Bone marrow (tissue), 2 donors: ENCODE results near the gene AATK.

Experiments
- DNase-seq, 2 donors: peaks; one replicate each; lab custom pipeline; 2025; lab: John Stamatoyannopoulos, UW

AATK gene

DNA sequence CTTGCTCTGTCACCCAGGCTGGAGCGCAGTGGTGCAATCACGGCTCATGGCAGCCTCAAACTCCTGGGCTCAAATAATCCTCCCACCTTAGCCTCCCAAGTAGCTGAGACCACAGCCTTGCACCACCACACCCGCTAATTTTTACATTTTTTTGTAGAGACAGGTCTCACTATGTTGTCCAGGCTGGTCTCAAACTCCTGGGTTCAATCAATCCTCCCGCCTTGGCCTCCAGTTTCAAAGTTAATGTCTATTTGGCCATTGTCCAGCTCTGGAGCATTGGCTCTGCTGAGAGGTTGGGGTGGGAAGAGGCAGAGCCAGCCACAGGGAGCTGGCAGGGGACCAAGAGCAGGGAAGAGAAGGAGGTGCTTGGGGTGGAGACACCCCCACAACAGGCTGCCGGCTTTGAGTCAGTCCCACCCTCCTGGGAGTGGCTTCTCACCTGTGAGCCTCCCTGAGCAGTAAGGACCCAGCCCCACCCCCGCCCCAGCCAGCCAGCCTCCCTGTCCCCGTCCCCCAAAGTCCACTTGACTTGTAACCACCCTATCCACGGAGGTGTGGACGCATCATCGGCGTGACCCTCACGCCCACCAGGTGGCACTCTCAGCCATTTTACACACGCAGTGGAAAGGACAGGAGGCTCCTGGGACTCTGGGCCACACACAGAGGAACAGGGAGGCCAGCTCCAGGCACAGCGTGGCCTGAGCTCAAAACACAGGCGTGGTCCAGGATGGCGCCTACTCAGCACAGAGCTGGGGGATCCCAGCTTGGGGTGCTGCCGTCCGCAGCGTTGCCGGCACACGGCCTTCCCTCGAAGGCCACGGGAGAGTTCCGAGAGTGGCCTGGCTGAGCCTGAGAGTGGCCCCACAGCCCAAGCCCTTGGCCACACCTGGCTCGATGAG, 23.5 kb downstream of the AATK start:
- peak; percentile 30 to 56 for DNase-seq

DNA sequence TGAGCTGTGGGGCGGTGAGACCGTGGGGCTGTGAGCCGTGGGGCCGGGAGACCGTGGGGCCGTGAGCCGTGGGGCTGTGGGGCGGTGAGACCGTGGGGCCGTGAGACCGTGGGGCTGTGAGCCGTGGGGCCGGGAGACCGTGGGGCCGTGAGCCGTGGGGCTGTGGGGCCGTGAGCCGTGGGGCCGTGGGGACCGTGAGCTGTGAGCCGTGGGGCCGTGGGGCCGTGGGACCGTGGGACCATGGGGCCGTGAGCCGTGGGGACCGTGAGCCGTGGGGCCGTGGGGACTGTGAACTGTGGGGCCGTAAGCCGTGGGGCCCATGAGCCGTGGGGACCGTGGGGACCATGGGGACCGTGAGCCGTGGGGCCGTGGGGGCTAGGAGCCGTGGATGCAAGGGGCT, 25.3 kb downstream of the AATK start:
- no peak for DNase-seq

DNA sequence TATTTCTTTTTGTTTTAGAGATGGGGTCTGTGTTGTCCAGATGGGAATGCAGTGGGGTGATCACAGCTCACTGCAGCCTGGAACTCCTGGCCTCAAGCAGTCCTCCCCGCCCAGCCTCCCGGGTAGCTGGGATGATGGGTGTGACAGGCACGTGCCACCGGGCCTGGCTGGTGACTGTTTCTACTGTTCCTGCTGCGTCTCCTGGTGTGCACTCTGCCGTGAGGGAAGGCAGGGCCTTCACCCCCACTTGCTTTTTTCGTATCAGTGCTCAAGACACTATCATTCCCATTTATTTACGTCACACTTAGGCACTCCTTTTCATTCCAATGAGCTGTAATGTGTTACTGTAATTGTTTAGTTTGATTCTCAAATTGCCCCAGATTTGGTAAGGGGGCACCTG, 26.0 kb downstream of the AATK start:
- DNase-seq, result no peak

DNA sequence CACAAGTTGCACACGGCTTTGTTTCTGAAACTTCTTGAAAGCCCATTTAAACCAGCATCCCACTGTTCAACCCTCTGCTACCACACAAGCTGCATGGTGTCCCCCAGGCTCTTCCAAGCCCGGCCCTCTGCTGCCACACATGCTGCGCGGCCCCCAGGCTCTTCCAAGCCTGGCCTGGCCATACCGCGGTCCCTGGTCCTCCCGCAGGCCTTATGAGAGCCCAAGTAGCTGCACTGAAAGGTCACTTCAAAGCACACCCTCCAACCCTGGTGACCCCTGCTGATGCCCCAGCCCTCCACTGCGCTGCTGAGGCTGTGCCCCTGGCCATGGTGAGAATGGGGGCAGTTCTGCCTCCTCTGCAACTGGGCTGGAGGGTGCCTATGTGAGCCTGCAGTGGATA, 26.6 kb downstream of the AATK start:
- DNase-seq, result no peak

DNA sequence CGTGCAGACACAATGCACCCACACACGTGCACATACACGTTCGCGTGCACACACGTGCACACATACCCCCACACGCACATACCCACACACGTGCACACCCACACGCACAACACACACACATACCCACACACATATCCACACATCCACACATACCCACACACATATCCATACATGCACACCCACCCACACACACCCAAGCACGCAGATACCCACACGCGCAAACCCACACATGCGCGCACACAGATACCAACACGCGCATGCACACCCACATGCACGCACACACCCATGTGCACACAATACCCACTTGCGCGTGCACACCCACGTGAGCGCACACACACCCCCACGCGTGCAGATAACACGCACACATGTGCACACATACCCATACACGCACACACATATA, 27.5 kb downstream of the AATK start:
- no peak for DNase-seq

DNA sequence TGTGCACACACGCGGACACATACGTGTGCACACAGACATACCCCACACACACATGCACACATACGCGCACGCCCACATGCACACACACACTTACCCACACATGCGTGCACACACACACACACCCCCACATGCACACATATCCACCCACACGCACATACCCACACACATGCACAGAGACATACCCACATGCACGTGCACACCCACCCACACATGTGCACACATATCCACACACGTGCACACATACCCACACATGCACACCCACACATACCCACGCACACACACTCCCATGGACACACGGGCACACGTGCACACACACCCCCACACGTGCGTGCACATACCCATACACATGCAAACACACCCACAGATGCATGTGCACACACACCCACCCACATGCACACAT, 27.9 kb downstream of the AATK start:
- DNase-seq, result no peak

DNA sequence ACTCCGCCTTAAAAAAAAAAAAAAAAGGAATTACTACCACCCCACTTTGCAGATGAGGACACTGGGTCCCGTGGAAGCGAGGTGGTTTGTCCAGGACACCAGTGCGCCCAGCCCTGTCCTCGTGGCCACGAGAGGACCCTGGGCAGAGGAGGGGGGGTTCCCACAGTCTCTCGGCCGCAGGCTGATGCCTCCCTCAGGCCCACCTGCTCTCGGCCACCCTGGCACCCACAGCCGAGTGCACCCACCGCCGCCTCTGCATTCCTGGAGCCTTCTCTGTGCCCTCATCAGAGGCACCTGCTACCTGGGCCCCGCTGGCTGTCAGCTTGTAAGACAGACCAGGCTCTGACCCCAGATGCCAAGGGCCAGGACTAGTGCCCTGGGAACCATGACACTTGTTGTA, 28.8 kb downstream of the AATK start:
- DNase-seq, result no peak

DNA sequence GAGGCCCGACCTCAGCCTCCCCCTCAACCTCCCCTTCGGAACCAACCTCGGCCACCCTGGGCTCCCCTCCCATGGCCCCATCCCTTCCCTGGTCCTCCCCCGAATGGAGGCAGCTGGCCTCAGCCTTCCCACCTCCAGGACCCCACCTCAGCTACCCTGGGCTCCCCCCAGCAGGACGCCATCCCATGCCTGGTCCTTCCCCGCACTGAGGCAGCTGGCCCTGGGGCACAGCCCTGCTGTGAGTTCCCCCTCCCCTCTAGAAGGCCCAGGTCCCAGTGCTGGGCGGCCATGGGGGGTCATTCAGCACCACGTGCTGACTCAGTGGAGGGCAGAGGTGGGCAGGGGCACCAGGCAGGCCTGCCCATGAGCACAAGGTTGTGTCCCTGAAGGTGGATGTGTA, 29.7 kb downstream of the AATK start:
- DNase-seq, result no peak

DNA sequence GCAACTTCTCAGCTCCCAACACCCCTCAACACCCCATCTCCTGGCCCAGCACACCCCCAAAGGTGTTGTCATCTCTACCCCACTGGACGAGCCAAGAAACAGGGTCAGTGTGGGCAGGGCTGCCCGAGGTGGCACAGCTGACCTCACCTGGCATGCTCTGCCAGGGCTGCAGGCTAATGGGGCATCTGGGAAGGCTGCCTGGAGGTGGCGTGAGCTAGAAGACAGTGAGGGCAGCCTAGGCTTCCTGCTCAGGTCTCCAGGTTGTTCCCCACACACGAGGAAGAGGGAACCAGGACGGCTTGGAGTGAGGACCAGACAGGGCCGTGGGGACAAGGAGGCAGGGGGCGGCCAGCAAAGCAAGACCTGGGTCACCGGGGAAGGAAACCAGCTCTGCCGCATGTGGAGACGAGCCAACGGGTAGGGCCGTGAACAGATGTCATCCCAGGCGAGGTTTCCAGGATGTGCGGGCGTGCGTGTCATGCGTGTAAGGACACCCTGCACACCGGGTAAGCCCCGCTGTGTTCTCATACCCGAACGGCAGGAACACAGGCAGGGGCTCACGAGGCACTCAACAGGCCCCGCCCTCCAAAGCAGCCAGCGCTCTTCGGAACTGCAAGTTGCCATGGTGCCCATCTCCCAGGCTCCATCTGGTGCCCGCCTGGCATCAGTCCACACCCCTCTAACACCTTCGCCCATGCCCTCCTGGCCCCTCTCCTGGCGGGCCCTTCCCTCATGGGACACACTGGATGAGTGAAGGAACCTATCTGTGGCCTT, 30.3 kb downstream of the AATK start:
- DNase-seq, result no peak

DNA sequence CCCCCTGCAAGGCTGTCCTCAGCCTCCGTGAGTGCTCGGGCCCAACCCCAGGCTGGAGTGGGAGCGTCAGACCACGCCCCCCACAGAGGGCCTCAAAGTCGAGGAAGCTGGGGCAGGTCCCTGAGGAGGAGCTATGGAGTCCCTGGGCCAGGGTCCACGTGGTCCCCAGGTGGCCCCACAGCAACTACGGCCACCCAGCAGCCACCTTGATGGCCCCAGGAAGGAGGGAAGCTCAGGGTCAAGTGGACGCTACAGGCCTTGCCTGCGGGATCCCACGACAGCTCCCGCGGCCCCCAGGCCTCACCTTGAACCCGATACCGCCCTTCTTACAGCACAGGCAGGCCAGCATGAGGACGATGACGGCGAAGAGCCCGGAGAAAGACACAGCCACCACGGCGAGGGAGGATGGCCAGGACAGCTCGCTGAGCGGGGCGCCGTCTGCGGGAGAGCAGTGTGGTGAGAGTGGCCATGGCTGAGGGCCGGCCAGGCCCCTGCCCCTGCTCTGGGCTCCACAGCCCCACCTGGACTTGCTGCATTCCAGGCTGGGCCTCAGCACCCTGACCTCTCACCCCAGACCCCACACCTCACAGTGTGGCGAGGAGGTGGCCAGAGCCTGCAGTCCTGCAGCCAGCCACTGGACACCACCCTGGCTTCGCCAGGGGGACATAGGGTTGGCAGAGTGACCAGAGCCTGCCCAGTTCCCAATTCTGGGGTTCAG, 31.8 kb downstream of the AATK start:
- DNase-seq, result no peak

DNA sequence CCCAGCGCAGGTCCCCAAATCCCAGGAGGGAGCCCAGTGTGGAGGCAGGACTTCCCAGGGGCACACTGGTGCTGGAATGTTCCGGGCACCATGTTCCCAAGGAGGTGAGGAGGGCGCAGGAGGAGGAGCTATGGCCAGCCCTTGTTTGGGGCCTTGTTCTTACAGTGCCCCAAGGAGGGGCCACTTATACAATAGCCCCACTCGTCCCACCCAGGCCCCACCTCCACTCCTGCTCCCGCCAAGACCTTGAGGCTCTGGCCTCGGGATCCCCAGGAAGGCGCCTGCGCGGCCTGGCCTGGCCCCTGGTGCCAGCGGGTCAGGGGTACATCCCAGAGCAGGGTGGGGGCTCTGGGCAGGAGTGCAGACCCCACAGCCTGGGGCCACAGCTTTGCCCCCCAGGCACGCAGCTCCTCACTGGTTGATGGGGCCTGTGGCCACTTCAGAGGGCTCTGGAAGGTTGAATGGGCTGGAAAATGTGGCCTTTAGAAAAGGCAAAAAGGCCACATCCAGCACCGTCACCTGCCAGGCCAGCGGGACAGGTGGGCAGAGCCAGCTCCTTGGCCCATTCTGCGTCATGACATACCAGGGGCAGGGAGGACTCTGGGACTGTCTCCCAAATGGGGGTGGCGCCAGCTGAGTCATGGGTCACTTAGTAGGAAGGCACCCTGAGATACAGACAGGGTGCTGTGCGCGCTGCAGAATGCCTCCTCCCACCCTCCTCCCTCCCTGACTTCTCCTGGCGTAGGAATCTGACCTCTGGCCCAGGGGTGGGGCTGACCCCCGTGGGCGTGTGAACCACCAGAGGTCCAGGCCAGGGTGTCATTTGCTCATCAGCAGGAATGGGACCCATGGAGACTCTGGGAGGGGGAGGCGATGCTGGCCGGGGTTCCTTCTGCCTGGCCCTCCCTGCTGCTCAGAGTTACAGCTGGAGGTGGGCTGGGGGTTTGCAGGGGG, 33.0 kb downstream of the AATK start:
- DNase-seq, result no peak

DNA sequence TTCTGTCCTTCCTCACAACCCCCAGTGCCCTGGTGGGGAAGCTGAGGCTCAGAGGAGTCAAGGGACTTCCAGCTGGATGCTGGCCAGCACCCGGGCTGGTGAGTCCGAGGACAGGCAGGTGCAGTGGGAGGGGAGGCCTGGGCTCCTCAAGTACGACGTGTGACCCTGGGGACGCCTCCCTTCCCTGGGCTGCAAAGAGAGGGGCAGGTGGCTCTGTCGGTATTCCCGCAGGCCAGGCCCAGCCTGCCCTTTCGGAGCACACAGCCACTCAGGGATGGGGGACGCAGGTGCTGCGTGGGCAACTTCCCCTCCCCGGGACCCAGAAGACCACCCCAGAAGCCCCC, 33.9 kb downstream of the AATK start:
- DNase-seq, result no peak

DNA sequence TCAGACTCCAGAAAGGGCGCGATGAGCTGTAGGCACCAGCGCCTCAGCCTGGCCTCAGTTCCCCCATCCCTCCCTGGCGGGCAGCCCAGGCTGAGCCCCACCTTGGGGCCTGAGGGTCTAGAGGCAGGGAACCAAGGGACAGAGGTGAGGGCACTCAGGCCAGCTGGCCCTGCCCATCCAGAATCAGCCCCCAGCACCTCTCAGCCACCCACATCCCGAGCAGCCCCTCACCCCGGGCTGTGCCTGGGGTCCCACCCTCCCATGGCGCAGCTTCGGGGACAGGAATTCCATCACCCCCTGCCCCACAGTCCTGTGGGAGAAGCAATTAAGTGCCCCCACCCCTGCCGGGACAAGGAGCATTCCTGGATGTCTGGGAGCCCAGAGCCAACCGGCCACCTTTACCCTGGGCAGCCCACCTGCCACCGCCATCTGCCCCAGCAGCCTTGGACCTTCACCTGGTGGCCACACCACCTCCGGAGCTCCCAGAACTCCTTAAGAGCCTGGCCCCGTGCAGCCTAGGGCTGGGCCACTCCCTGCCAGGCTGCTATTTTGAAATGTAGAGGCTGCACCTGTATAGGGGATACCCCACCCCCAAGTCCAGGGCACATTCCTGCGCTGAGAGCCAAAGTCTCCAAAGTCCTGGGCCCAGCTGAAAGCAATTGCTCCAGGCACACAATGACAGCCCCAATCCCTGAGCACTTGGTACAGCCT, 34.4 kb downstream of the AATK start:
- no peak for DNase-seq

DNA sequence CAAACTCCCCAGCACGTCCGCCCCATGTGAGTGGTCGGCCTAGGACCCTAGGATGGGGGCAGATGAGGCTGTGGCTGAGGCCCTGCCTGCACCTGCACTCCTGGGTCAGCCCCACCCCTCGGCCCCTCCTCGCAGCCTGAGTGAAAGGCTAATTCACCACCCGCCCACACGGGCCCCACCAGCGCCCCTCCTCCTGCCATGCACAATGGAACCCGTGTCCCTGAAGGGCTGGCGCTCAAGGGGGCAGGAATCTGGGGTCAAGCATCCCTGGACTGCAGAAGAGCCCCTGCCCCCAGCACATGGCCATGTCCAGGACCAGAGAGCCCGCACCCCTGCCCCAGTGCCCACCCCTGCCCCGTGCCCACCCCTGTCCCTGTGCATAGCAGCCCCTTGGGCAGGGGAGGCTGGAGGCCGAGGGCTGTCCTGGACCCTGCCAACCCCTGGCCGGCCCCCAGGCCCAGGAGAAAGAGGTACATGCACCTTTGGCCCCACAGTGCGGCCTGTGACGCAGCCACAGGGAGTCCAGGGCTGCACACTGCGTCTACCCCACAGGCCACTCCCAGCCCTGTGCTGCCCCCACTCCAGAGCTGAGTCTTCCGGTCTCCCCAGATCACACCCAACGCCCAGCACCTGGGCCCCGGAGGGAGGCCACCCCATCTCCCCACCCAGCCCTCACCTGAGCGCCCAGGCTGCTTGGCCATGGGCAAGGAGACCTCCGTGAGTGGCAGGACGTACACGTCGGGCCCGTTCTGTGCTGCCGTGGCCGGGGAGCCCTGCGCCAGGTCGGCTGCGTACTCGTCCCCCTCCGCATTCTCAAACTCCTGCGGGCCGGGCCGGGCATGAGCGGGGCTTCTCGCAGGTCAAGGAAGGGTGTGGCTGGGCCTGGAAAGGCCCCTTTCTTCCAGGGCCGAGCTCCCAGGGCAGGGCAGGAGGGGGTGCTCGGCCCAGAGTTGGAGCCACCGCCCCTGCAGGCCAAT, 35.3 kb downstream of the AATK start:
- DNase-seq, result no peak

DNA sequence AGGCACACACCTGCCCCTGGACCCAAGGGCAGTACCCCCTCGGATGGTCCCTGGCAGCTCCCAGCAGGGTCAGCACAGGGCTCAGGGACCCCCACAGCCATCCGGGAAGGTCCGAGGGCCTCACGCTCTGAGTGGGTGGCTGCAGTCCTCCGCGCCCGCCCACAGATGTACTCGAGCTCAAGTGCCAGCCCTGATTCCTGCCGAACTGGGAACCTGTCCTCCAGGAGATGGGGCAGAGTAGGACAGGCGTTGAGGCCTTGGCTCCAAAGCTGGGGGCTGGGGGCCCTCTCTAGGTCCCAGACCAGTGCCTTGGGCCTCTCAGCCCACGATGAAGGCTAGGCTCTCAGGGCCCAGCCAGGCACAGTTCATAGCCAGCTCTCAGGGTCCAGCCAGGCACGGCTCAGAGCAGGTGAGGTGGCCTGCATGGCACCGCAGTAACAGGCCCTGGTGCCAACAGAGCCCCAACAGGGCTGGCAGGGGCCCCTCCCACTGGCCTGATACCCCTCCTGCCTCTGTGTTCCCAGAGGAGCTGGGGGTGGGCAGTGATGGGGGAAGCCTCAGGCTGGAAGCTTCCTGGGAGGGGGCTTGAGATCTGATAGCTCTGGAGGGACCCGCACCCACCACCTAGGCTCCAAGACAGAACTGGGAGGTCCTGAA, 36.2 kb downstream of the AATK start:
- no peak for DNase-seq

DNA sequence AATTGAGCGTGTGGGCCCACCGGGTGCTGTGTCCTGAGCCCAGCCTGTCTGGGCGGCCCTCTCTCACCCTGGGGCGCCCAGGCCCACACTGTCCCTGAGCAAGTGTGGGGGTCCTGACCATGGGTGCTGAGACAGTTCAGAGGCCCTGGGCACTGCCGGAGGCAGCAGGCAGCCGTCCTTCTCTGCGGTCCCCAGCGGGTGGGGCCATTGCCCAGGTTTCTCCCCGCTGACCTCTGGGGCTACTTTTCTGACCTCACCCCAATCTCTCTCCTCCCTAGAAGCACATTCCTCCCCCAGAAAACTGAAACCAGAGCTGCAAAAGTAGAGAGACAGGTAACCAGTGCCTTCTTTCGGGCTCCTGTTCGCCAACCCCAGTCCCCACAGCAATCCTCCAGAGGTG, 36.7 kb downstream of the AATK start:
- no peak for DNase-seq

DNA sequence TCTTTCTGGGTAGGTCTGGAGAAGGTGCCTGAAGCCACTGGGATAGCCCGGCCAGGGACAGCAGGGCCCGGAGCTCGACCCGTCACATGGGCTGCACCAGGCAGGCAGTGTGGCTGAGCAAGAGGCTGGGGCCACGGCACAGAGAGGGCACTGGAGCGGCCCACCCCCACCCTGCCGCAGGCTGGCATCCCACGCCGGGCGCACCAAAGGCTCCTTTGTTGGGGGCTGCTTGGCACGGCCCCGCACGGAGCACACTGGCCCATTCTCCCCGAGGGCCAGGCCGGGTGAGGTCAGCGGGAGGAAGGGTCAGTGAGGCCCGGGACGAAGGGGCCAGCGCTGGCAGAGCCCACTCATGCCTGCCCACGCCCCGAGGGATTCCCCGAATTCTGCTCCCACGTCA, 37.2 kb downstream of the AATK start:
- no peak for DNase-seq

DNA sequence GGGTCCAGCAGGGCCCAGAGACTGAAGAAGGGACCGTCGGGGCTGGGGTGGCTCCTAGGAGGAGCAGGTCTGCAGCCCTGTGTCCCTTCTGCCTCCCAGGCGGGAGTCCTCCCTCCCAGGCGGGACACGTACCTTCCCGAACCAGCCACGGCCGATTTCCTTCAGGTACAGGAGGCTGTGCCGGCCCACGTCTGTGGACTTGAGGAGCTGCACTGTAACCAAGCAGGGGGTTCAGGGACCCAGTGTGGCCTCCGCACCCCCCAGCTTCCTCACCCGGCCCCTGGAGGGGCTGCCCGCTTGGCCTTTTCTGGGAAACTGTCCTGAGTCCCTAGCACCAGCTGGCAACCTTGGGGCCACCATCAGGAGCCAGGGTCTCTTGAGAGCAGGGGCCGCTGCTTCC, 37.7 kb downstream of the AATK start:
- no peak for DNase-seq

DNA sequence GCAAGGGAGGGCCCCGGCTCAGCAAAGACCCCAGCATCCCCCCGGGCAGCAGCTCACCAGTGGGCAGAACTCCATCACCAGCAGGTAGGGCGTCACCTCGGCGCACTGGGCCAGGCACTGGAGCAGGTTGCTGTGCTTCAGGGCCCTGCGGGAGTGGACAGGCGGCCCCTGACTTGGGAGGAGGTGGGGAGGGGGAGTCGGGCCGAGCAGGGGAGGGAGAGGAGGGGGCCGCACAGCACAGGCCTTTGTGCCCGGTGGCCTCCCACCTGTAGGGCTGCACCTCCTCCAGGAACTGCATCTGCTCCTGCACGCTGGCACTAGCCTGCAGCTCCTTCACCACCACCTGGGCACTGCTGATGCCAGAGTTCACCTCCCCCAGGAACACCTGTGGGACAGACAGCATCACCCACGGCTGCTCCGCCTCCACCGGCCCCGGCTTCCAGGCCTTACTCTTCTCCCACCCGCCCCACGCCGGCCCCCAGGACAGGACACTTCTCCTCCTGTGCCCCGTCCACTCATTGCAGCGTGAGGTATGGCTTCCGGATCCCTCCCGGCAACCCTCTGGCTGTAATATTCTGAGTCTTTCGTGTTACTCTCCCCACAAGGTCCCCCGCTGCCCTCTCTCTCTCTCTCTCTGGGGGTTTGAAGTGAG, 38.4 kb downstream of the AATK start:
- no peak for DNase-seq
